ENCODE measurements around the gene NPC1.
A peak's percentile ranks its signal among the peaks of the same experiment; 100 is the strongest.
"Not testable (repeated sequence)": the region's sequence is repeated elsewhere in the genome, so short reads cannot be mapped to it uniquely, and the experiment has no call there.

NPC1 gene

GRCh38 chr18:23573626-23574431 is 12.5 kb downstream of the NPC1 start:
- DNase-seq = no peak

- no peak for DNase-seq
These were observed 13.3 kb downstream of the NPC1 start for GRCh38 chr18:23573020-23573419.

GRCh38 chr18:23572570-23572969 is 13.7 kb downstream of the NPC1 start:
- no peak for DNase-seq

DNA sequence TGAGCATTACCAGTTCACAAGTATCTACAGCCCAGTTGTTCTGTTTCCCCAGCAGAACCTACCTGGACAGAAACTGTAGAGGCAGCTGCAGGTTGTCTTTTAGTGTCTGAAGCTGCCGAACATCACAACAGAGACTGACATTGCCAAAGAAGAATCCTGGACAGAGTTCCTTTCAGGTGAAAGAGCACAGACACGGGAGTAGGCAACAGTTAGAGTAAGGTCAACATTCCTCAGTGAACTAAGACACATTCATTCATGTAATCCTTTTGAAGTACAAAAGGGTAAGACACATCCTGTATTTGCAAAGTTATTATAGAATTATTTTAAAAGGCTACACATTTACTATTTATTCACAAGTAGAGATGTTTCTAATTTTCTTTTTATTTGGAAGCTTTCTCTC is 14.3 kb downstream of the NPC1 start:
- DNase-seq = no peak

DNA sequence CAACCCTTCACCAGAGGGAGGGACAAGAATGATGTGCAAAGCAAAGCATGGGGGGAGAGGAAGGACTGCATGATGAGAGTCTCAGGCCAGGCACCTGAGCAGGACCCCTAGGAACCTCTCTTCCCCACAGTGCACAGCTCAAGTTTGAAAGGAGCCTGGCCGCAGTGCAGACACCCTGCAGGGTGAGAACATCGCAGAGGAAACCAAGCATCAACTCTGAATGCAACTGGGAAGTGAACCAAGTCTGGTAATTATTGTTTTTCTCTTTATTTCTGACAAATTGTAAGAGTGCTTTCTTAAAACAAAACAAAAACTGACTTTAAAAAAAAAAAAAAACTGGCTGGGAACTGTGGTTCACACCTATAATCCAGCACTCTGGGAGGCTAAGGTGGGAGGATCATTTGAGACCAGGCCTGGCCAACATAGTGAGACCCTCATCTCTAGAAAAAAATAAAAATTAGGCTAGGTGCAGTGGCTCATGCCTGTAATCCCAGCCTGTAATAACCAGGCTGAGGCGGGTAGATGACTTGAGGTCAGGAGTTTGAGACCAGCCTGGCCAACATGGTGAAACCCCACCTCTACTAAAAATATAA is 15.3 kb downstream of the NPC1 start:
- no peak for DNase-seq

DNA sequence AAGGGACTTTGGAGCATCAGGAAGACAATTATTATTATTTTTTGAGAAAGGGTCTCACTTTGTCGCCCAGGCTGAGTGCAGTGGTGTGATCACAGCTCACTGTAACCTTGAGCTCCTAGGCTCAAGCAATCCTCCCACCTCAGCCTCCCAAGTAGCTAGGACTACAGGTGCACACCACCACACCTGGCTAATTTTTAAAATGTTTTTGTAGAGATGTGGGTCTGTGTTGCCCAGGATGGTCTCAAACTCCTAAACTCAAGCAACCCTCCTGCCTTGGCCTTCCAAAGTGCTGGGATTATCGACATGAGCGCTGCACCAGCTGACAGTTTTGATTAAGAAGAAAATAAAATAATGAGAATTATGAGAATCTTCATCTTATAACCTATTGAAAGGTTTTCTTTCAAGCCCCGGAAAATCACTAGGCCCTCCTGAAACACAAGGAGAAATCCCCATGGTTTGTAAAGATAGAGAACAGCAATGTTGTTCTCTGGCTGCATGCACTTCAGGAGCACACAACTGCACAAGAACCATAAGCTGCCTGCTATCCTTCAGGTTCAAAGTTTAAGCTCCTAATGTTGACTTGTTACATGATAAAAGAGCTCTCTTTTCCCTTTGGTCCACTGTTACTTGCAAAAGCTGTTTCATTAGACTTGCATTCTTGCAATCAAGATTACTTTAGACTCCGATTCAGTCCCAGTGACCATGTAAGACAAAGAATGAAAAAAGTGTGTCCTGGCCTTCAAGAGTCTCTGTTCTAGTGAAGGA is 16.8 kb downstream of the NPC1 start:
- no peak for DNase-seq

- no peak for DNase-seq
These were observed 17.8 kb downstream of the NPC1 start for GRCh38 chr18:23568281-23569138.

DNA sequence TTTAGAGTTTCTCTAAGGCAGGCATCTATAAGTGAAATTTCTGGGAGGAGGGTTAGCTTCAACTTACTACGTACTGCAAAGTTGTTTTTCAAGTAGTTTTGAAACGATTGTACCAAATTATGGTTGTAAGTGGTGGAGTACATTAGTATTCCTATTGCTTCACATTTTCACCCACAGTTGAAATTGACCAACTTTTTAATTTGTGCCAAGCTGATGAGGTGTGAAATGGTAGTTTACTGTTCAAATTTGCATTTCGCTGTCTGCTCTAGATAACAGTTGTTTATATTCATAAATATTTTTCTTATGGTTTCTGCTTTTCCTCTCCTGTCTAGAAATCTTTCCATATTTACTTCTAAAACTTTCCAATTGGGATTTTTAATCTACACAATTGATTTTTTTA is 18.6 kb downstream of the NPC1 start:
- DNase-seq = no peak

GRCh38 chr18:23565916-23566547 is 20.3 kb downstream of the NPC1 start:
- DNase-seq = no peak

GRCh38 chr18:23563377-23564043 is 22.8 kb downstream of the NPC1 start:
- DNase-seq = peak in 1 of 2 donors; percentile 38

DNA sequence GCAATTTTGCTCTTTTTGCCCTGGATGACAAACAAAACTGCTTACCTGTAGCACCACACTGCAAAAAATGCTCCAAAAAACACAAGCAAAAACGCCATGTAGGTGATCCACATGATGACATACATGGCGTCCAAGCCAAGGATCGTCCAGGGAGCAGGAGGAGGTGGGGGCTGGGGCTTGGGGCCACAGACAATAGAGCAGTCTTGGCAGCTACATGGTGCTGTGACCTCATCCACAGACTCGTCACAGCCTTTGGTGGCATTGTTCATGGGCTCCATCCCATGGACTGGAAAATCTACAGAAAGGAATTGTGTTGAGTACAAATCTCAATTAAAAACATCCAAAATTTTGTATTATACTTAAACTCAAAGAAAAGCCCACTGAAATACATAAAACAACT is 26.1 kb downstream of the NPC1 start:
- DNase-seq = no peak

GRCh38 chr18:23557511-23557910 is 28.8 kb downstream of the NPC1 start:
- DNase-seq = not testable (repeated sequence)

DNA sequence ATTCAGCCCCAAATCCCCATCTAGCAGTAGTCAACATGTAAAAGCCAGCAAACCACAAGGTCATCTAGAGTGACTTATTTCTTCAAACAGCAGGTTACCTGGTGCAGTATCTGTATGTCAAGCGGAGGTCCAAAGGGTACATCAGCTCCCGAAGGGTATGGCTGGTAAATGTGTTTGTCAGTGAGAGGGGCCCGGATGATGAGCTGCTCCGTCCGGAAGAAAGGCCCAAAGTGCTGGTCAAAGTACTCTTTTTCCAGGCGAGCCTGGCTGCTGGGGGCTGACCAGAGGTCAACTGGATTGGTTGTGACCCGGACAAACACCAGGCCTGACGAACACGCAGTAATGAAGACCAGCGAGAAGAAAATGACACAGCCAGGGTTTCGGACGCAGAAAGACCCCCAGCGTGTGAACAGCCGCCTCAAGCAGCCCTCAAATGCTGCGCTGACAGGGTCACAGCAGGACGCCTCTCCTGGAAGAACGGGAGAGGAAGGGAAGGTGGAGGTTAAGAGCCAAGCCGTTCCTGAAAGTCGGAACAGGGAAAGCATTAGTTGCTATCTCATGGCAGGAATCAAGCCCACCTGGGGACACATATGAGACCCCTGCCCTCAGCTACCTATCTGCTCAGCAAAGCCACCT is 30.0 kb downstream of the NPC1 start:
- no peak for DNase-seq

DNA sequence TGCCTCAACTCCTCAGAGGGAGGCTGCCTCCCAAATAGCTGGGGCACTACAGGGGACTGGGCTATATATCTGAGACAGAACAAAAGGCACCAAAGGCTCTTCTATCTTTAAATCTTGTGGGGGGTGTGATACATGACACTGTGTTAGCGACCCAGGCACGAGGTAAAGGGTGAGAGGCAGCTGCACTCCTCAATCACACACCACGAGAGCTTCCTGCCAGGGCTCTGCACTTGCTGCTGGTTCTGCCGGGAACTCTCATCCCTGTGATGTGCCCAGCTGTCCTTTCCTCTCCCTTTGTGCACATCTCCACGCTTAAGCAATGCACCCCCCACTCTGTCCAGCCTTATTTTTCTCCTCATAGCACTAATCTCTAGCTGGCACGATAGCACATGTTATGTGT is 32.4 kb downstream of the NPC1 start:
- DNase-seq = no peak

GRCh38 chr18:23552505-23552904 is 33.8 kb downstream of the NPC1 start:
- no peak for DNase-seq

- no peak for DNase-seq
These were observed 34.3 kb downstream of the NPC1 start for GRCh38 chr18:23551978-23552377.

DNA sequence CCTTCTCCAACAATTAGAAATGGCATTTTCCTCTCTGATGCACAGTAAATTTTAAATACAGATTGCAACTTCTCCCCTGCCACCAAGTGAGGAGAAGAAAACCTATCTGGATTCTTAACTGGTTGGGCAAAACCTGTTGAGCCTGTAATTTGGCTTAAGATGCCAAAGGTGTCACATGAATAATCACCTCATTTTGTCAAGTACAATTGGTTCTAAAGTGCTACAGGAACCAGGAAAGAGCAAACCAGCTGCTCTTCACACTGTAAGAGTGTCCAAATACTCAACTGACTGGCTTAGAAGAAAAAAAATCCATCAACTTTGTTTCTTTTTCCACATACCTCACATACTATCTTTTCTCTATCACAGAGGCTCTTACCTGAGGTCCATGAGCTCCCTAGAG is 35.4 kb downstream of the NPC1 start:
- DNase-seq = no peak

DNA sequence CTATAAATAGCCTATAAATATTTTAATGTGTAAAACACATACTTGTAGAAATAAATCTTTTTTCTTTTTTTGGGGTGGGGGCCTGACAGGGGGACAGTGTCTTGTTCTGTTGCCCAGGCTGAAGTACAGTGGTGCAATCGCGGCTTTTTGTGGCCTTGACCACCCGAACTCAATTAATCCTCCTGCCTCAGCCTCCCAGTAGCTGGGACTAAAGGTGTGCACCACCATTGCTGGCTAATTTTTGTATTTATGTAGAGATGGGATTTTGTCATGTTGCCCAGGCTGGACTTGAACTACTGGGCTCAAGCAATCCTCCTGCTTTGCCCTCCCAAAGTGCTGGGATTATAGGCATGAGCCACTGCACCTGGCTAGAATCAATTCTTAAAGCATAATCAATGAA is 37.6 kb downstream of the NPC1 start:
- DNase-seq = no peak

DNA sequence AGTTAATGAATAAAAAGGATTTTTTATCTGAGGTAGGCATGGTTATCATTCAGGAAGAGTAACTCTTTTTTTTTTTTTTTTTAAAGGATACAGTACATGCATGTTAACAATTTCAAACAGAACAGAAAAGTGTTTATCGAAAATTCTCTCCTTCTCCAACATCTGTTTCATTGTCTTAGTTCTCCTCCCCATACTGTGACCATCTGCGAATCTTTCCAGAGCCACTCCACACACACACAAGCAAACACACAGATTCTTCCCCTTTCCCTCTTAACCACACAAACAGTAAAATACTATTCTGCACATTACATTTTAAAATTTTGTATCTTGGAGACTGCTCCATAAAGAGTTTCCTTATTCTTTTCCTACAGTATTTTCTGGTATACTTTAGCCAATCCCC is 38.0 kb downstream of the NPC1 start:
- DNase-seq = no peak

GRCh38 chr18:23547846-23548245 is 38.5 kb downstream of the NPC1 start:
- DNase-seq = no peak

- no peak for DNase-seq
These were observed 39.0 kb downstream of the NPC1 start for GRCh38 chr18:23547306-23547705.

Data from bone marrow (tissue), 2 donors.